Neuronal stem cell (in vitro differentiated cells): ENCODE measurements around the gene SLC6A17.

Source experiments
- DNase-seq: peaks from one replicate; pipeline ENCODE4 v3.0.0-alpha.2; 2013; ENCODE audit warnings: low spot score
- H2AFZ ChIP-seq: one replicate; pipeline ENCODE4 v1.6.1; 2013; ENCODE audit warnings: mild to moderate bottlenecking, low read length, inconsistent platforms
- H2AK5ac ChIP-seq: 2 replicates; pipeline ENCODE4 v1.6.1; 2013; ENCODE audit warnings: low read depth, mild to moderate bottlenecking, inconsistent platforms, low read length, moderate library complexity, mixed read lengths
- H2BK120ac ChIP-seq: 2 replicates; pipeline ENCODE4 v1.6.1; 2013; ENCODE audit warnings: low read depth, mild to moderate bottlenecking, inconsistent platforms, low read length, moderate library complexity, mixed read lengths
- H2BK12ac ChIP-seq: one replicate; pipeline ENCODE4 v1.6.1; 2013; ENCODE audit warnings: low read length, inconsistent platforms
- H2BK15ac ChIP-seq: 2 replicates; pipeline ENCODE4 v1.6.1; 2013; ENCODE audit warnings: mild to moderate bottlenecking, low read length, inconsistent platforms, mixed read lengths
- H2BK5ac ChIP-seq: one replicate; pipeline ENCODE4 v1.6.1; 2013; ENCODE audit warnings: inconsistent platforms, mild to moderate bottlenecking, low read length, moderate library complexity
- H3K14ac ChIP-seq: one replicate; pipeline ENCODE4 v1.6.1; 2013; ENCODE audit warnings: low read length, inconsistent platforms
- H3K18ac ChIP-seq: 2 replicates; pipeline ENCODE4 v1.6.1; 2013; ENCODE audit warnings: low read length, inconsistent platforms
- H3K23ac ChIP-seq: 2 replicates; pipeline ENCODE4 v1.6.1; 2013; ENCODE audit warnings: low read depth, mild to moderate bottlenecking, mixed read lengths, low read length, inconsistent platforms; ENCODE audit not compliant: poor library complexity
- H3K27ac ChIP-seq: replicated peaks from 3 replicates; pipeline ENCODE4 v1.5.1; 2013; ENCODE audit warnings: low read length, inconsistent platforms
- H3K27me3 ChIP-seq, 3 experiments: 2 replicates each; pipeline ENCODE4 v1.6.1; 2013; ENCODE audit warnings: low read length in 3 of 3, mild to moderate bottlenecking in 2 of 3, inconsistent platforms in 1 of 3, low read depth in 1 of 3, mixed read lengths in 1 of 3, moderate library complexity in 1 of 3; ENCODE audit not compliant: control insufficient read depth in 3 of 3, insufficient read depth in 3 of 3
- H3K36me3 ChIP-seq, 2 donors: replicated peaks in 1 of 2; 2 replicates each; pipeline ENCODE4 v1.6.1; 2013; ENCODE audit warnings: low read length in 2 of 2; ENCODE audit not compliant: control insufficient read depth in 2 of 2, insufficient read depth in 2 of 2
- H3K4ac ChIP-seq: 2 replicates; pipeline ENCODE4 v1.6.1; 2013; ENCODE audit warnings: inconsistent platforms, mild to moderate bottlenecking, low read length, moderate library complexity
- H3K4me1 ChIP-seq, 2 donors: 1 replicate in 1 of 2; 2 replicates in 1 of 2; pipeline ENCODE4 v1.6.1; 2013; ENCODE audit warnings: low read length in 2 of 2, low read depth in 1 of 2; ENCODE audit not compliant: control insufficient read depth in 2 of 2, insufficient read depth in 1 of 2
- H3K4me2 ChIP-seq: one replicate; pipeline ENCODE4 v1.6.1; 2013; ENCODE audit warnings: mild to moderate bottlenecking, low read length, inconsistent platforms; ENCODE audit not compliant: insufficient read depth, poor library complexity, severe bottlenecking
- H3K4me3 ChIP-seq, 2 donors: 2 replicates each; pipeline ENCODE4 v1.5.1; 2013; ENCODE audit warnings: low read length in 2 of 2, mild to moderate bottlenecking in 2 of 2, inconsistent platforms in 1 of 2, moderate library complexity in 1 of 2
- H3K79me1 ChIP-seq: one replicate; pipeline ENCODE4 v1.6.1; 2013; ENCODE audit warnings: low read depth, mild to moderate bottlenecking, inconsistent platforms, low read length, moderate library complexity
- H3K9ac ChIP-seq: one replicate; pipeline ENCODE4 v1.6.1; 2013; ENCODE audit warnings: mild to moderate bottlenecking, low read depth, low read length, inconsistent platforms; ENCODE audit not compliant: poor library complexity
- H3K9me3 ChIP-seq, 2 donors: replicated peaks in 1 of 2; 2 replicates each; pipeline versions ENCODE3 to v1.6.1; 2013; ENCODE audit warnings: low read length in 2 of 2, mild to moderate bottlenecking in 2 of 2, inconsistent platforms in 1 of 2, low read depth in 1 of 2, mixed read lengths in 1 of 2, moderate library complexity in 1 of 2; ENCODE audit not compliant: control insufficient read depth in 2 of 2, insufficient read depth in 1 of 2
- H4K8ac ChIP-seq: one replicate; pipeline ENCODE4 v1.6.1; 2013; ENCODE audit warnings: low read depth, mild to moderate bottlenecking, inconsistent platforms, low read length, moderate library complexity
- H4K91ac ChIP-seq: one replicate; pipeline ENCODE4 v1.6.1; 2013; ENCODE audit warnings: low read length, low read depth, mild to moderate bottlenecking, inconsistent platforms; ENCODE audit not compliant: poor library complexity
- WGBS, 2 donors: extraction: QIAGEN DNeasy Blood & Tissue Kit; methylation state at CpG; one replicate each; pipeline ENCODE4 v1.1.7; 2013; ENCODE audit warnings: missing lambda C conversion rate in 2 of 2, mixed read lengths in 1 of 2; ENCODE audit not compliant: insufficient read length in 2 of 2, insufficient replicate concordance in 1 of 2; ENCODE audit errors: extremely low coverage in 2 of 2; 5-methylcytosine and 5-hydroxymethylcytosine counted together

Gene SLC6A17

DNA sequence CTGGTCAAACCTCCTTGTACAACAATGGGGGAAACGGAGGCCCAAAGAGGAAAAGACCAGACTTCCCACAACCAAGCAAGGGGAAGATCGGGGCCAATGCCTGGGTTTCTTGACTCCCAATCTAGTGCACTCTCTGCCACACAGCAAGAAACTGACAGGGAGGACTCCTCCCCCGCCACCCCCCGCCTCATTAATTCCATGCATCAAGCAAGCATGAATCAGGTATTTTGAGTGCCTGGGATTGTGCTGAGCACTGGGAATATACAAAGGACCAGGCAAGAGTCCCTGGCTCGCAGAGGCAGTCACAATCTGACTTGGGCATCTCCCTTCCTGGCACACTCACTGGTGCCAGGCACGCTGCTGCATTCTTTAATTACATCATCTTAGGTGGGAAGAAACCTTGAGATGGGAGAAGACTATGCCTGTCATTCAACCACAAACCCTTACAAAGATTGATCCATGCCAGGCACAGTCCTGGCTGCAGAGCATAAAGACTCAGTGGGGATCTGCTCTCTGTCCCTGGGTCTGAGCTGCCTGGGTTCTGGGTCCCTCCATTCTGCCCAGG, 55.4 kb downstream of the SLC6A17 start:
- no peak overlapping the region for H3K18ac ChIP-seq
- H3K14ac ChIP-seq = no peak overlapping the region

DNA sequence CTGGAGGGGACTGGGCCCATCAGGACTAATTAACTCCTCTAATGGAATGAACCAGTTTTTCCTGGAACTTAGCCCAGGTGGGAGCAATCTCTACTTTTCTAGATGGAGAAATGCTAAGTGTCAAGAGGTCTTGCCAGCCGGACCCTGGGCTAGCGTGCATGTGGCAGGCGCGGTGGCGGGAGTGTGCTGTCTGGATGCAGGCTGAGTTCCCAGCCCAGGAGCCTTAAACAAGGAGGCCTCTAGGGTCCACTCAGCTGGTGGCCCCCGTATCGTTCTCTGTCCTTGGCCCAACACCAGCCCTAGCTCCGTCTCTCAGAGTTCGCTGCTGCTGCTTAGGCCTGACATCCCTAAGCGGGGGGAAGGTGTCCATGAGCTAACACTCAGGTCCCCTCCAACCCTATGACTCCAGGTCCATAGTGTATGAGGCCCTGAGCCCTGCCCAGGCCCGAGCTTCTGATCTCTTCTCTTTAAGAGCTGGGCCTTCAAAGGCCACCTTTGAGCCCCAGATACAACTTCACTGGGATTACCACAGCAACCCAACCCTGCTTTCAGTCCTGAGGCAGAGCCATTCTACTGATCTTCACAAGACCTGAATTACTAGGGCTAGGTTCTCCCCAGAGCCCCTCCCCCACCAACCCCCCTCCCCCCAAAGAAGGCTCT, 56.1 kb downstream of the SLC6A17 start:
- Histone ChIP-seq H3K23ac (no peak overlapping the region), H2AFZ (no peak overlapping the region), H2BK12ac (no peak overlapping the region), H3K4me1 (peaks cover 7% of the 10 kb centered on the region in 2 donors), H3K14ac (no peak overlapping the region), H4K8ac (no peak overlapping the region), H3K9ac (no peak overlapping the region), H3K27ac (no peak overlapping the region), H3K36me3 (no peaks in the 10 kb centered on the region), H3K9me3 (no peaks in the 10 kb centered on the region), H3K18ac (no peak overlapping the region), H2BK15ac (no peak overlapping the region), H3K27me3 (peaks cover 6 to 40% (median 7%) of the 10 kb centered on the region in 3 experiments), H2BK120ac (no peak overlapping the region), H3K4me3 (no peak overlapping the region), H3K79me1 (no peaks in the 10 kb centered on the region), H3K4me2 (no peak overlapping the region), H4K91ac (no peak overlapping the region), H3K4ac (no peak overlapping the region), H2AK5ac (peak overlapping the region; percentile 6), H2BK5ac (no peak overlapping the region)
- DNase-seq = no peak
- WGBS, 2 donors = no CpG with 5 or more reads among the region's 11 CpGs

More for the DNA sequence above, 55.4 kb downstream of the SLC6A17 start:
- WGBS, 2 donors = no CpG with 5 or more reads among the region's 6 CpGs
- Histone ChIP-seq H3K9ac (no peak overlapping the region), H2AFZ (no peak overlapping the region), H3K27me3 (peaks cover 0 to 34% (median 0%) of the 10 kb centered on the region in 3 experiments), H3K9me3 (no peaks in the 10 kb centered on the region), H3K36me3 (no peaks in the 10 kb centered on the region), H3K4ac (no peak overlapping the region), H4K8ac (no peak overlapping the region), H4K91ac (no peak overlapping the region), H2BK12ac (no peak overlapping the region), H3K79me1 (no peaks in the 10 kb centered on the region), H2BK5ac (no peak overlapping the region), H3K4me3 (no peak overlapping the region), H3K4me1 (peaks cover 5 to 7% of the 10 kb centered on the region in 2 donors), H3K23ac (no peak overlapping the region), H2BK15ac (no peak overlapping the region), H2AK5ac (no peak overlapping the region), H3K4me2 (no peak overlapping the region), H3K27ac (no peak overlapping the region), H2BK120ac (no peak overlapping the region)
- DNase-seq = no peak

DNA sequence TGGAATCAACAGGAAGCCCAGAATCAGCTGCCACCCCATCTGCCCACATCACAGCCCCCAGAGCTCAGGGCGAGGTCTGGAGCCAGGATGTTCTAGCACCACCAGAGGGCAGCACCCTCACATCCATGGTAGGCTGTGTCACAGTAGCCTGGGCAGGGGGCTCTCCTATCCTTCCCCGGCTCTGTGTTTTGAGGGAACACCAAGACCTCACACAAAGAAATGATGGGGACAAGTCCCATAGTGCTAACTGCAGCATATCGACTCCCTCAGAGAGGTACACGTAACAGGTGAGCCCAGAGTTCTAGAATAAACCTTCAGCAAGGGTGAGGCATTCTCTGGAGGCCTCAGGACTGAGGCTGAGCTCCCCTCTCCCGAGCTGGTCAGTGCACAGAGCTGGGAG, 57.5 kb downstream of the SLC6A17 start:
- Histone ChIP-seq H3K4me1 (peaks cover 9 to 17% of the 10 kb centered on the region in 2 donors), H3K4me2 (no peak overlapping the region), H3K9me3 (no peaks in the 10 kb centered on the region), H2BK12ac (no peak overlapping the region), H3K23ac (no peak overlapping the region), H3K27me3 (peaks cover 12 to 49% (median 21%) of the 10 kb centered on the region in 3 experiments), H2BK15ac (no peak overlapping the region), H2BK5ac (no peak overlapping the region), H4K8ac (no peak overlapping the region), H2AFZ (no peak overlapping the region), H2BK120ac (no peak overlapping the region), H3K9ac (no peak overlapping the region), H3K4me3 (no peak overlapping the region), H4K91ac (no peak overlapping the region), H3K14ac (no peak overlapping the region), H2AK5ac (peak overlapping the region; percentile 60), H3K18ac (peak overlapping the region; percentile 72), H3K4ac (no peak overlapping the region), H3K27ac (no peak overlapping the region), H3K79me1 (no peaks in the 10 kb centered on the region), H3K36me3 (no peaks in the 10 kb centered on the region)
- WGBS, 2 donors = no CpG with 5 or more reads among the region's 5 CpGs
- peak; percentile 71 for DNase-seq

DNA sequence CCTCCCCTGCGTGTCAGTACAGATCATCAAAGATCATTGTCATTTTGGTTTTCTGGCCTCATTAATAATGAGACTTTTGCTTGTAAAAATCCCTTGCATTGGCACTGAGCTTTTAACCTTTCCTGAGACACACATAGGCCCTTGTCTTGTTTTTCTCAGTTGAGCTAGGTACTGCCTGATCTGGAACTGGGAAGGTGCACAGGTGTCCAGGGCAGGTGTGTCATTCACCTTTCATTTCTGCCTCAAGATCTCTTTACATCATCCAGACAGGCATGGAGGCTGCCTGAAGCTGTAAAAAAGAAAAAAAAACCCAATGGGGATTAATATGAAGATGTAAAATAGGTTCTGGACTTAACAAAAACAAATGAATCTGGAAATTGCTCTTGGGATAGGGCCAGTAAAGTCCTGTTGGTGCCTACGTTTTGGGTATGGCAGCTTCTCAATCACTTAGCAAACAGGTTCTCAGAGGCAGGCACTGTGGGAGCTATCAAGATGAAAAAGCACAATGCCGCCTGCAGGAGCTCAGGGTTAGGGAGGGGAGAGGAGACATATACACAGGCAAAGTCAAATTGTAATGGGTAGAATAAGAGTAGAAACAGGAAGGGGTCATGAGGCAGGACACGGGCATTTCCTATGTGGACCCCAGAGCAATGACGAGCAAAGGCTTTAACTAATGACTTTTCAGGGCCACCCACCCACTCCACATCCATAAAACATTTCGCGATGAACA, 58.8 kb downstream of the SLC6A17 start:
- Histone ChIP-seq H3K4me3 (peak overlapping the region; percentile 57 to 86), H2BK5ac (peak overlapping the region; percentile 44)

More for the DNA sequence above, 58.8 kb downstream of the SLC6A17 start:
- H3K14ac ChIP-seq = peak overlapping the region; percentile 72
- H3K36me3 ChIP-seq = no peaks in the 10 kb centered on the region
- no peak overlapping the region for H2BK120ac ChIP-seq
- peak overlapping the region; percentile 98 for H2AFZ ChIP-seq
- no peaks in the 10 kb centered on the region for H3K9me3 ChIP-seq
- H3K18ac ChIP-seq = peak overlapping the region; percentile 97
- H3K4ac ChIP-seq = no peak overlapping the region
- DNase-seq = no peak
- peak overlapping the region; percentile 77 for H2BK12ac ChIP-seq
- peaks cover 9 to 22% of the 10 kb centered on the region in 2 donors for H3K4me1 ChIP-seq
- H2BK15ac ChIP-seq = peak overlapping the region; percentile 79
- peak overlapping the region; percentile 94 for H3K4me2 ChIP-seq
- peak overlapping the region; percentile 52 for H3K23ac ChIP-seq
- peak overlapping the region; percentile 51 for H2AK5ac ChIP-seq
- H3K27ac ChIP-seq = peak overlapping the region; percentile 82
- H3K27me3 ChIP-seq = peaks cover 12 to 61% (median 22%) of the 10 kb centered on the region in 3 experiments
- H3K9ac ChIP-seq = peak overlapping the region; percentile 96
- H4K91ac ChIP-seq = no peak overlapping the region
- H4K8ac ChIP-seq = peak overlapping the region; percentile 97
- WGBS, 2 donors = no CpG with 5 or more reads among the region's 7 CpGs
- no peaks in the 10 kb centered on the region for H3K79me1 ChIP-seq
